Measurements from ENCODE around the gene ARHGEF17. TPM values are rescaled to one million over a fixed set of nuclear protein-coding genes. Genes with fewer than 3 reads are reported as not detected.
"Not testable (repeated sequence)": the region's sequence is repeated elsewhere in the genome, so short reads cannot be mapped to it uniquely, and the experiment has no call there.

Gene ARHGEF17
- total RNA-seq, 4 donors from 2014 or later = 12.0 to 44.9 (median 27.1) TPM

GRCh38 chr11:73272680-73273038 is 35.4 kb upstream of the ARHGEF17 start:
- Histone ChIP-seq H3K9me3 (no peaks in the 10 kb centered on the region), H3K27me3 (no peaks in the 10 kb centered on the region), H3K27ac (peak overlapping the region; percentile 5 to 55 (median 28)), H3K4me1 (peaks cover 0 to 10% (median 1%) of the 10 kb centered on the region in 4 donors), H3K36me3 (no peaks in the 10 kb centered on the region), H3K4me3 (no peak overlapping the region)
- in situ Hi-C loops (cut with MboI; ENCODE audit: low pct_ligation_motif_present in 1 of 4, low pct_unique_long_range_greater_than_20kb in 1 of 4, low sequenced_read_pairs in 3 of 4) (no loop called here), intact Hi-C loops (cut with DNase I; ENCODE audit: low total_unique reads) (no loop called here)
- 90% methylated on average over 7 of the region's 7 CpGs; no CpG with 5 or more reads in 1 of the 2 donors for WGBS, 2 donors (ENCODE audit: low coverage in 1 of 2)
- DNase-seq = no peak
- no peak for TF ChIP-seq CTCF (IDR thresholded peaks at IDR 0.05)
- TF ChIP-seq EP300 (IDR thresholded peaks at IDR 0.05; ENCODE audit: low read depth) = no peak
- TF ChIP-seq POLR2A (IDR thresholded peaks at IDR 0.05) = no peak
- TF ChIP-seq POLR2AphosphoS5 (IDR thresholded peaks at IDR 0.05) = no peak

GRCh38 chr11:73273222-73273895 is 34.7 kb upstream of the ARHGEF17 start:
- Histone ChIP-seq H3K4me3 (no peak overlapping the region), H3K9me3 (no peaks in the 10 kb centered on the region), H3K4me1 (peaks cover 0 to 10% (median 1%) of the 10 kb centered on the region in 4 donors), H3K27ac (peak overlapping the region in 2 of 4 donors; percentile 25 to 32), H3K36me3 (no peaks in the 10 kb centered on the region), H3K27me3 (no peaks in the 10 kb centered on the region)
- intact Hi-C loops (cut with DNase I; ENCODE audit: low total_unique reads) = no loop called here
- 73 to 80% methylated on average over 4 to 8 of the region's 8 CpGs for WGBS, 2 donors (ENCODE audit: low coverage in 1 of 2)
- no peak for TF ChIP-seq CTCF (IDR thresholded peaks at IDR 0.05)
- TF ChIP-seq POLR2A (IDR thresholded peaks at IDR 0.05) = no peak
- no peak for TF ChIP-seq EP300 (IDR thresholded peaks at IDR 0.05; ENCODE audit: low read depth)
- TF ChIP-seq POLR2AphosphoS5 (IDR thresholded peaks at IDR 0.05) = no peak
- in situ Hi-C loops (cut with MboI; ENCODE audit: low pct_ligation_motif_present in 1 of 4, low pct_unique_long_range_greater_than_20kb in 1 of 4, low sequenced_read_pairs in 3 of 4) = no loop called here
- no peak for DNase-seq

- H3K27me3 ChIP-seq; H3K9me3 ChIP-seq; DNase-seq; H3K36me3 ChIP-seq; H3K4me3 ChIP-seq; intact Hi-C loops (cut with DNase I; ENCODE audit: low total_unique reads); in situ Hi-C loops (cut with MboI; ENCODE audit: low pct_ligation_motif_present in 1 of 4, low pct_unique_long_range_greater_than_20kb in 1 of 4, low sequenced_read_pairs in 3 of 4): not testable (repeated sequence)
- 86 to 96% methylated on average over 4 of the region's 4 CpGs for WGBS, 2 donors (ENCODE audit: low coverage in 1 of 2)
- peak overlapping the region in 1 of 4 donors; percentile 8 for H3K27ac ChIP-seq
- H3K4me1 ChIP-seq = peaks cover 0 to 10% (median 1%) of the 10 kb centered on the region in 4 donors
Observed at GRCh38 chr11:73274191-73274590, 33.9 kb upstream of the ARHGEF17 start.

GRCh38 chr11:73274722-73275380 is 33.2 kb upstream of the ARHGEF17 start:
- Histone ChIP-seq H3K27me3 (no peaks in the 10 kb centered on the region), H3K4me1 (peaks cover 0 to 6% (median 1%) of the 10 kb centered on the region in 4 donors), H3K36me3 (no peaks in the 10 kb centered on the region), H3K27ac (peak overlapping the region; percentile 8 to 37 (median 17)), H3K4me3 (no peak overlapping the region), H3K9me3 (no peaks in the 10 kb centered on the region)
- in situ Hi-C loops (cut with MboI; ENCODE audit: low pct_ligation_motif_present in 1 of 4, low pct_unique_long_range_greater_than_20kb in 1 of 4, low sequenced_read_pairs in 3 of 4) = no loop called here
- TF ChIP-seq CTCF (IDR thresholded peaks at IDR 0.05) (no peak), EP300 (IDR thresholded peaks at IDR 0.05; ENCODE audit: low read depth) (no peak), POLR2AphosphoS5 (IDR thresholded peaks at IDR 0.05) (no peak), POLR2A (IDR thresholded peaks at IDR 0.05) (no peak)
- DNase-seq = no peak
- 83% methylated on average over 10 of the region's 11 CpGs; no CpG with 5 or more reads in 1 of the 2 donors for WGBS, 2 donors (ENCODE audit: low coverage in 1 of 2)
- intact Hi-C loops (cut with DNase I; ENCODE audit: low total_unique reads) = no loop called here

All from transverse colon (tissue), 4 donors.